ENCODE results near the gene CASP5.

- TF ChIP-seq CTCF (IDR thresholded peaks at IDR 0.05), result no peak
- no peak for TF ChIP-seq POLR2A (IDR thresholded peaks at IDR 0.05)
Measured at GRCh38 chr11:105054723-105055493, 31.9 kb upstream of the CASP5 start.

All from thyroid gland (tissue), 4 donors.